GM19023 (cell line): ENCODE data around the gene LRSAM1.
A peak's percentile ranks its signal among the peaks of the same experiment; 100 is the strongest.

ENCODE experiments used
- ATAC-seq: cut with Tn5 transposase; IDR thresholded peaks from one replicate; pipeline ENCODE4 v1.9.1; 2021; ENCODE audit warnings: mild to moderate bottlenecking, moderate library complexity; ENCODE audit not compliant: unreplicated experiment

The LRSAM1 gene

DNA sequence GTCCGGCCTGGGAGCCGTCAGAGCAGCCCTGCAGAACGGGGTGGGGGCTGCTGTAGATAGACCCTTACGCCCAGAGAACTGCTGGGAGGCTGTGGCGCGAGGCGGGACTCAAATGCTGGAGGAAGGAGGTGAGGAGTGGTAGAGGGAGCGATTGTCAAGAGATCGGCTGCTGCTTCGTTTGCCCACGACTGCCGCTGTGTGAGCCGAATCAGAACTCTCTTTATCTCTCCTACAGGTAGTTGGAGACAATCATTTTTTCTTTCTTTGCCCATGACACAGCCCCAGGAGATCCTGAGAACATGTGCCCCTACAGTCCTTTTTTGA, 26.7 kb upstream of the LRSAM1 start:
- no peak for ATAC-seq

DNA sequence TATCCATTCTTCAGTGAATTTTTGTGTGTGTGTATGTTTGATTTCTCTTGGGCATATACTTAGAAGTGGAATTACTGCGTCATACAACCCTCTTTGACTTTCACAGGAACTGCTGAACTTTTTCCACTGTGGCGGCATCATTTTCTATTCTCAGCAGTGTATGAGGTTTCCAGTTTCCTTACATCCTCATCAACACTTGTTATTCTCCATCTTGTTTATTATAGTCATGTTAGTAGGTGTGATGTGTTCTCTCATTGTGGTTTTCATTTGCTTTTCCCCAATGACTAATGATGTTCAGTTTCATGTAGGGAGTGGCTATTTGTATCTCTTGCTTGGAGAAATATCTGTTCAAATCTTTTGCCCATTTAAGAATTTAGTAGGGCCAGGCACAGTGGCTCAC, 24.6 kb upstream of the LRSAM1 start:
- no peak for ATAC-seq

DNA sequence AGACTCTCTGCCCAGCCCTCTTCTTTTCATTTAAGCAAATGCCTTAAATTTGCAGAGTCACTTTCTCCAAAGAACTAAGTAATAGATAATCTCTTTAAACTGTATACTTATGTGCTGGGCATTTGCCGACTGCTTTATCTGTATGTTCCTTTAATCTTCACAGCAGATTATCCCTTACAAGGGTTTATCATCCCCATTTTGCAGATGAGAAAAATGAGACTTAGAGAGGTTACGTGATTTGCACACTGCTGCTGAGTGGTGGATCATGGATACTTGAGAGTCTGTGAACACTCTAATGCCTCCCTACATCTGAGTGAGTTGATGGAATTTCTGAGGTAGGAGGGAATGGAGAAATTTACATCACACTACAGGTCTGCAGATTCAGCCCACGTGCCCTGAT, 23.0 kb upstream of the LRSAM1 start:
- no peak for ATAC-seq

DNA sequence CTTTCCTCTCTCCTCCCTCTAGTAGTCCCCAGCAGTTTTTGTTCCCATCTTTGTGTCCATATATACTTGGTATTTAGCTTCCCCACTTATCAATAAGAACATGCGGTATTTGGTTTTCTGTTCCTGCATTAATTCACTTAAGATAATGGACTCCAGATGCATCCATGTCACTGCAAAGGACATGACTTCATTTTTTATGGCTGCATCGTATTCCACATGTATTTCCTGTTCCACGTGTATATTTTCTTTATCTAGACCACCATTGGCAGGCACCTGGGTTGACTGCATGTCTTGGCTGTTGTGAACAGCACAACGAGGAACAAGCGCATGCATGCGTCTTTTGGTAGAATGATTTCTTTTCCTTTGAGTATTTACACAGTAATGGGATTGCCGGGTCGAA, 20.9 kb upstream of the LRSAM1 start:
- no peak for ATAC-seq

DNA sequence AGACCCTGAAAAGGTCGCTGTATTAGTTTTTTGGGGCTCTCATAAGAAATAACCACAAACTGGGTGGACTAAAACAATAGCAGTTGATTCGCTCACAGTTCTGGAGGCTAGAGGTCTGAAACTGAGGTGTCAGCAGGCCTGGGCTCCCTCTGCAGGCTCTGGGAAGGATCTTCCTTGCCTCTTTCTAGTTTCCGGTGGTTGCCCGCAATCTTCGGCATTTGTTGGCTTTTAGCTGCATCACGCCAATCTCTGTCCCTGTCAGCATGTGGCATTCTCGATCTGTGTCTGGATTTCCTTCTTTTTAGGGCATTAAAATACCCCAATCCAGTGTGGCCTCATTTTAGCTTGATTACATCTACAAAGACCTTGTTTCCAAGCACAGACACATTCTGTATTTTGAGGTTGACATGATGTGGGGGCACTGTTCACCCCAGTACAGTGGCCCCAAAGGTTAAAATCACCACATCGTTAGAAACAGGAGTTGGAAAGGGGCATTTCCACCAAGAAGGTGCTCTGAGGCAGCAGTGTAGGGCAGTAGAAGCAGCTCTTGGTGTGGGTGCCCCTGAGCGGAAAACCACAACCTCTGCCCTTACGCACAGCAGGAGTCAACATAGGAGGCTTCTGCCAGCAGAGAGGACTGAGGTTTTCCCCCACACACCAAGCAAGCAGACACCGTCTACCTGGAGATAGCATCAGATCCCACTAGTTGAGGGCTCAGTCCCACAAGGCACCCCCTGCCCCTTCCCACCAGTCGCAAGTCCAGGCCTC, 13.6 kb upstream of the LRSAM1 start:
- no peak for ATAC-seq

DNA sequence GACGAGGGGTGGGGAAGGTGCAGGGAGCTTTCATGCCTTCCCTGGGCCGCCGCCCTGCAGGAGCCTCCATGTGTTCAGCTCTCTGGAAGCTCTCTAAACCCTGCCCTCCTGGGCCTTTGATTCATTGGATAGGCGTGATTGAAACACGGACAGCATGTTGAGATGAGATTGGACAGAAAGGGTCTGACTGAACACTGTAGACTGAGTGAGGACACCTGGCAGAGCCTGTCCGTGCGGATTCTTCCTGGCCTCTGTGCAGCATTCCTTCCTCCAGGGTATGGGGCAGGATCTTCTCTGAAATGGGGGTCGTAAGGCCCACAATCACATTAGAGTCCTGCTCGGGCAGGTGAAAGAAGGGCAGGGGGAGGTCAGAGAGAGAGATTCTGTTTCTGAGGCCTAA, 12.9 kb upstream of the LRSAM1 start:
- ATAC-seq: no peak

DNA sequence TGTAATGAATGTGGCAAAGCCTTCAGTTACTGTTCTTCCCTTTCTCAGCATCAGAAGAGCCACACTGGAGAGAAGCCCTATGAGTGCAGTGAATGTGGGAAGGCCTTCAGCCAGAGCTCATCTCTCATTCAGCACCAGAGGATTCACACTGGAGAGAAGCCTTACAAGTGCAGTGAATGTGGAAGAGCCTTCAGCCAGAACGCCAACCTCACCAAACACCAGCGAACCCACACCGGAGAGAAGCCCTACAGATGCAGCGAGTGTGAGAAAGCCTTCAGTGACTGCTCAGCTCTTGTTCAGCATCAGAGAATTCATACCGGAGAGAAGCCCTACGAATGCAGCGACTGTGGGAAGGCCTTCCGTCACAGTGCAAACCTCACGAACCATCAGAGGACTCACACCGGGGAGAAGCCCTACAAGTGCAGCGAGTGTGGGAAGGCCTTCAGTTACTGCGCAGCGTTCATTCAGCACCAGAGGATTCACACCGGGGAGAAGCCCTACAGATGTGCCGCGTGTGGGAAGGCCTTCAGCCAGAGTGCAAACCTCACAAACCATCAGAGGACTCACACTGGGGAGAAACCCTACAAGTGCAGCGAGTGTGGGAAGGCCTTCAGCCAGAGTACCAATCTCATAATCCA, 6.9 kb upstream of the LRSAM1 start:
- ATAC-seq: no peak

DNA sequence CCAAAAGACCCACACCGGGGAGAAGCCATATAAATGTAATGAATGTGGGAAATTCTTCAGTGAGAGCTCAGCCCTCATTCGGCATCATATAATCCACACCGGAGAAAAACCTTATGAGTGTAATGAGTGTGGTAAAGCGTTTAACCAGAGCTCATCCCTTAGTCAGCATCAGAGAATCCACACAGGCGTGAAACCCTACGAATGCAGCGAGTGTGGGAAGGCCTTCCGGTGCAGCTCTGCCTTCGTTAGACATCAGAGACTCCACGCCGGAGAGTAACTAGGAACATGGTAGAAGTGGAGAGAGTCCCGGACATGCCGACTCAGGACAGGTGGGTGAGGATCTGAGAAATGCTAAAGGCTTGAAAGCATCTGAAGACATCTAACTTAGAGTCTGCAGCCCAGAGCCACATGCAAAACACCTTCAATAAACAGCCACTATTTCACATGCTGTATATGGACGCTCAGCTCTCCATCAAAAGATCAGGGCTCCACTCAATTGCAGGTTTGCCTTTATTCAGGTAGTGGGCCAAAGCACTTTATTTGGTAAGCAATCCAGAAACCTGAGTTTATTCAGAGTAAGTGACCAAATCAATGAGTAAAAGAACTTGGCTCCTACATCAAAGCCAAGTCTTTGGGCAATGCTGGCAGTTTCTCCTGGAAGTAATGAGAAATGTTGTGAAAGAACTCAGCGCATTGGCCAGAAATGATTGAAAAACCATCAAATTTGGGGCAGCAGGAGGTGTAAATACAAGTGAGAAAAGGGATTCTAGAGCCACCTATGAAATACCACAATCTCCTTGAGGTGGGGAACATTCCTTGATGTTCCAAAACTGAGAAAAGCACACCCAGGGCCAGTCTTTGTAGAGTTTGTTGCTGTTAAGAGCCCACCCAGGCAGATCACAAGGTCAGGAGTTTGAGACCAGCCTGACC, 6.1 kb upstream of the LRSAM1 start:
- no peak for ATAC-seq

DNA sequence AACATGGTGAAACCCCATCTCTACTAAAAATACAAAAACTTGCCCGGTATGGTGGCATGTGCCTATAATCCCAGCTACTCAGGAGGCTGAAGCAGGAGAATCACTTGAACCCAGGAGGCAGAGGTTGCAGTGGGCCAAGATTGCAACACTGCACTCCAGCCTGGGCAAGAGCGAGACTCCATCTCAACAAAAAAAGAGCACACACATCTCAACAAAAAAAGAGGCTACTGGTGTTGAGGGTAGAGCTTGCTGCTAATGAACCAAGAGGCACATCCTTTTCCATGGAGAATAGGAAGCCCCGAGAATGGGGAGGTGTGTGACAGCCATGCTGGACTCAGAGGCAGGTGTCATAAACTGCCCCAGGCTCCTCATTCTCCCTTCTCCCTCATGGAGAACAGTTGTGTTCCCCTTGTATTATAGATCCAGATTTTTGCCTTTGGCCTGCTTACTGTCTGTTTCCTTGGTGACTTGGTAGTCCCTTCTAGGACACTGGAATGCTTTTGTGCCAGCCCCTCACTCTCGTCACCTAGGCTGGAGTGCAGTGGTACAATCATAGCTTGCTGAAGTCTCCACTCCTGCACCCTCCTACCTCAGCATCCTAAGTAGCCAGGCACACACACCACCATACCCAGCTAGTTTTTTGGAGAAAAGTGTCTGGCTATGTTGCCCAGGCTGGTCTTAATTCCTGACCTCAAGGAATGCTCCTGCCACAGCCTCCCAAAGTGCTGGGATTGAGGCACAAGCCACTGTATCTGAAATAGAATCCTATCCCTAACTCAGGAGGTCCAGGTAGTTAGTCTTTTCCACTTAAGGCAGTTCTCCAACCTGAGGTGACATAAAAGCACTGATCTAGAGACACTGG, 5.2 kb upstream of the LRSAM1 start:
- ATAC-seq: no peak

DNA sequence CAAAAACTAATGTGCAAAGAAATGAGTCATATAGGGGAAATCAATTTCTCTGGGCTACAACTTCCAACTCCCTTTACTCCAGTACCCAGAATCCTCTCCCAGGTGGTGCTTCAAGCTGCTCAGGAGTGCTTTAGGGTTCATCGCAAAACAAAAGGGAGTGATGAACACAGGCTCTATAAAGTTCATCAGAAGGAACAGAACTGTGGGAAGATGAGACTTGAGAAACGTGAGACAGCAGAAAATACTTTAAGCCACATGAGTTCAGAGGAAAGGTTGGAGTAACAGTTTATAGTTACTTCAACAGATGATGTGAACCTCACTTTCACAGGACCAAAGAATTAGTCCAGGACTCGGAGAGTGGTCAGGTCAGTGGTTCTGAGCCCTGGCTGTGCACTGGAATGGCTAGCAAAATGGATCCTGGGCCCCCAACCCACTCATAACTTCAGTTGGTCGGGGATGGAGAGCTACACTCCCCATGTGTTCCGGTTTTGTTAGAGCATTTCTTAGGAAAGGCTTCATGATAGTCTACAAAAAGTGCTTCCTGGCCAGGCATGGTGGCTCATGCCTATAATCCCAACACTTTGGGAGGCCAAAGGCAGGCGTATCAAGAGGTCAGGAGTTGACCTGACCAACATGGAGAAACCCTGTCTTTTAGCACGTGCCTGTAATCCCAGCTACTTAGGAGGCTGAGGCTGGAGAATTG, 4.4 kb upstream of the LRSAM1 start:
- ATAC-seq: no peak

DNA sequence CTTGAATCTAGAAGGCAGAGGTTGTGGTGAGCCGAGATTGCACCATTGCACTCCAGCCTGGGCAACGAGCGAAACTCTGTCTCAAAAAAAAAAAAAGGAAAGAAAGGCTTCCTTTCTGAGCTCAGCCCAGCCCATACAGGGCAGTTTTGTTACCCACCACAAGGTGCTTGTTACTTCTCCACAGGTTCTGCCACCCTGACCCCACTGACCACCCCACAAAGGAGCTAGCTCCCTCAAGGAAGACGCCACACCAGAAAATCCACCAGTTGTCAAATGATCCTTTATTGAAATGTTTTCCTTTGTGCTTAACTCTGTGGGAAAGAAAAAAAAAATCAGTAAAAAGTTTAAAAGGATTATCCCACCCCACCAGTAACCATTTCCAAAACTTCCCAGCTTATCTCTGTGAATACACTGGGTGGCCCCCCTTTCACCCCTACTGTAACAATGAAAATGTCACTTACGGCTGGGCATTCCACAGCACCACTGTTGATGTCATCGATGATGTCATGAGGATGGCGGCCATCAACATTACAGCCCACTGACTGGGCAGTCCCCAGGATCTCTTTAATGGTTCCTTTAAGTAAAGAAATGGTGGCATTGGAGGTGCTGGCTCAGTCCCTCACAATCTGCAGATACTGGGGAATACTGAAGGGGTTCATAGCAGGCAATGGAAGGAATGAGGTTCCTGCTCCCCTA, 3.7 kb upstream of the LRSAM1 start:
- no peak for ATAC-seq

DNA sequence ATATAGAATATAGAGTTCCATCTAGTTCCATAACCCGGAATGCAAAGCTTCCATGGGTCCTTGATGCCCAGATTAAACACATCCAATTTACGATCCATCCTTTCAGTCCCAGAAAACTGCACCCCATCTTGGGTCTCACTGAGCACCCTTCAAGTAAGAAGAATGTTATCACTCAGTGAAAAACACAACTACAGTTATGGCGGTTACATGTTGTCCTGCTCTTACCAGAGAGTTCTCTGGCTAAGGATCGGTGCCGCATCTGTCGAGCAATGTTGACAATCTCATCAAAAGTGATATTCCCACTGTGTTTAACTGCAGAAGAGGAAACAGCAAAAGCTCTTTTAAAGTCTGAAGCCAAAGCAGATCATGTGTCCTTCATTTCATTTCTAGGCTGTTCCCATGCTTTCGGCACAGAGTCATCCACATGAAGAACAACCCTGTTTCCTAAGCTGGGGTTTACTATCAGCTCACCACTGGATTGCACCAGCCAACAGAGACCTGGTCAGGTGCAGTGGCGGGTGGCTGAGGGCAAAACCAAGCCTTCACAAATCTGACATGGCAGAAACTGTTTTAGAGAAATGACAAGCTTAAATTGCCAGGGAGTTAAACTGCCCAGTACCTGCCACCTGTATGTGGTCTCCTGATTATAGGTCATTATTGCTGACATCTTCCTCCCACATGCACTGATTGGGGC, 3.1 kb upstream of the LRSAM1 start:
- no peak for ATAC-seq

DNA sequence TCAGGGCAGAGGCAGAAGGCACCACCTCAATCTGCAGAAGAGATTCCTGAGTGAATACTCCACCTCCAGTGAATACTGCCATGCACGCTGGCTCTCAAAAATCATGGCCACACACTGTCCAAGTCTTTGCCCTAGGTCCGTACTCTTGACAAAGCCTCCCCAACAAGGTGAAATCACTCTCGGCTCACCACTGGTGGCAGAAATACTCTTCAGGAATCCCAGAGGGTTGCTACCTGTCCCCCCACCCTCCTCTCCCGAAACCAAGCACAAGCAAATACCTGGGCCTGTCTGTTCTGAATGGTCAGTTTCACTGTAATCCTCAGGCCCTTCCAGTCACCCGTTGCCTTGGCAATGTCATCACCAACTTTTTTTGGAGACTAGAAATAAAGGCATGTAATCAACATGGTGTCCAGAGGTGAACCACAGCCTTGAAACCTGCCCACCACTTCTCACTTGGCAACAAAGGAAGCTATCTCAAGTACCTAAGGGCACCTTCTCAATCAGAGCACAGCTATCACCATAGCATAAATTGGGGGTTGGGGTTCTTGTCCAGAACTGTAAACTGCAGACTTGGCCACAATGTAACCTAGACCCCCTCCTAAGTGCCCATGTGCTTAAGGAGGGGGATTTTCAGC, 1.9 kb upstream of the LRSAM1 start:
- ATAC-seq: no peak

DNA sequence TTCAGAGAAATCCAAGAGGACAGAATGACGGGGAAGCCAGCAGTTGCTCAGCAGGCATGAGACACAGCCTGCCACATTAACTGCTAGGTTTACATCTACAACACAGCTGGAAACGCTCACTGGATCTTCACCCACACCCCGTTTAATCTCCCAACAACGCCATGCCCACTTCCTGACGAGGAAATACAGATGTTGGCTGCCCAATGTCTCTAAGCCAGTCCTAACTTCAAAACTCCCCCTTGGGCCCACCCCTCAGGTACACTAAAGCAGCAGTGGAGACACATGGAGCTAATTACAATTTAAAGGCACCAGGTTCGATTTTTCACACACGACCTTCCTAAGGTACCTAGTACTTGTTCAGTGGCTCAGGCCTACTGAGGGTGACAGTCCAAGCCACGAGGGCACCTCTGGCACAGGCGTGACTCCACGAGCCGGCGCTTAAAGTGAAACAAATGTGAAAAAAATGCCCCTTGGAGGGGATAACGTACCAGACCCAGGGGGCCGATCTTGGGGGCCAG, 1.0 kb upstream of the LRSAM1 start:
- ATAC-seq: no peak

DNA sequence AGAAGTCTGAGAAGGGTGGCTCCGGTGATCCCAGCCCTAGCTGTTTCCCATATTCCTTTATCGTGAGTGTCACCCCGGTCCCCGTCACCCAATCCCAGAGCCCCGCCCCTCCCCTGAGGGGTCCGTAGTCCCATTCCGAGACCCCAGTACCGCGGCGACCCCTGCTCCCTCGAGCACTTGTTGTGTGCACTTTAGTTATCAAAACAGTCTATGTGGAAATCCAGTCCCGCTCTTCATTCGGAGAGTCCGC, 223 bp downstream of the LRSAM1 start:
- peak; percentile 20 for ATAC-seq

DNA sequence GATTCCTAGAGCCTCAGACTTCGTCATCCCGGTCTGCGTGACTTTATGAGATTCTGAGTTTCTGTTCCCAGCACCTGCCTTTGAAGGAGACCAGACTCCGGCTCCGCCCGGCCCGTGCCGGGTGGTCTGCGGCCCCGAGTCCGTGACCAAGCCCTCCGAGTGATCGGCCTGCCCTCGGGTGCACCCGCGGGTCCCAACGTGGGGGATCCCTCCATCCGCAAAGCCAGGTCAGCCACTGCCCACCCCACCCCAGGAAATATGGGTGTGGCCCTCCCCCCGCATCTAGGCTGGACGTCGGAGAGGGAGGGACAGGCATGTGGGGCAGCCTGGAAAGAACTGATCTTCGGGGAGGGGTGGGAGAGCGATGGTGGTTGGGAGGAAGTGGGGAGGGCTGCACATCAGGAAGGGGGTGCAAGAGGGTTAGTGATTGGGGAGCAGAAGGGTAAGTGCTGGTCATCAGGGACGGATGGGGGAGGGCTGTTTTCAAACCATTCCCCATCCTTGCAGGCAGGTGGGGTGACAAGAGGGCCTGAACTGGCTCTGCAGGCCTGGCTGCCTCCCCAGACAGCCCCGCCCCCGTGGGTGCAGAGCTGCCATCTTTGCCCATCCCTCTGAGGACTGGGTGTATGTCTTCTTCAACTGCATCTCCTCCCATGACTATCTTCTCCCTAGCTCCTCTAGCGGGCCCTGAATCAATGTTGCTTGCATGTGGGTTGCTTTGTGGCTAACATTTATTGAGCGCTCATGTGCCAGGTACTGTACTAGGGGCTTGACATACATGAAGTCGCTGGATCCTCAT, 747 bp downstream of the LRSAM1 start:
- peak; percentile 5 for ATAC-seq

DNA sequence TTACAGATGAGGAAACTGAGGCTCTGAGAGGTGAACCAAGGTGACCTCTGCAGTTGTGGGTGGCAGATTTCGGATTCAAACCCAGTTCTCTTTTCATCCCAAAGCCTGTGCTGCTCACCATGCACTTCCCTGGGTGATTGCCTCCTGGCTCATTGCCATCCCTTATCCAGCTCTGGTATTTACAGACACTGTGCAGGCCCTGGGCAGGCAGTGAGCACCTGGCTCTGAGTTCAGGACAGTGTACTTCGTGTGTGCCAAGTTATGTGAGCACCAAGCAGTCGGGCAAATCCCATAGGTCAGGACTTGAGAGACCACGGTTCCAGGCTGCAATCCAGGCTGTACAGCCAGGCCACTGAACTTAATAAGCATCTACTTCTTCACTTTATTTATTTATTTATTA, 1.4 kb downstream of the LRSAM1 start:
- ATAC-seq: no peak
